HUDEP-2 (cell line): Measurements from ENCODE around the gene CD300LF.

ENCODE experiments used
- DNase-seq, 76 experiments: peaks; one replicate each; lab custom pipeline; 2025; ENCODE audit not compliant: unreplicated experiment in 76 of 76; lab: John Stamatoyannopoulos, UW

CD300LF gene

DNA sequence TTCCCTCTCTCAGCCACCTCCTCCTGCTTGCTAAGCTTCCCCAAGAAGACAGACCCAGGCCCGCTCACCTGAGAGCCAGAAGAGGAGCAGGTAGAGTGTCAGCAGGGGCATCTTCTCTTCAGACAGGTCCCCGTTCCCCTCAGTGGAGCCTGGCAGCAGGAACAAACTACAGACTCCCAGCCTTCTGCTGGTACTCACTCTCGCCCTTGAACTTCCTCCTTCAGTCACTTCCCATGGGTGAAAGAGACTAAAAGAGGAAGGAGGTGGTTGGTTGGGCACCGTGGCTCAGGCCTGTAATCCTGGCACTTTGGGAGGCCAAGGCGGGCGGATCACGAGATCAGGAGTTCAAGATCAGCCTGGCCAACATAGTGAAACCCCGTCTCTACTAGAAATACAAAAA is at the start of gene CD300LF:
CD300LF (minus strand) TSS at position 168 of the 400 bp plus-strand sequence; CDS start at position 111, 57 bp downstream.
- no peak for DNase-seq

DNA sequence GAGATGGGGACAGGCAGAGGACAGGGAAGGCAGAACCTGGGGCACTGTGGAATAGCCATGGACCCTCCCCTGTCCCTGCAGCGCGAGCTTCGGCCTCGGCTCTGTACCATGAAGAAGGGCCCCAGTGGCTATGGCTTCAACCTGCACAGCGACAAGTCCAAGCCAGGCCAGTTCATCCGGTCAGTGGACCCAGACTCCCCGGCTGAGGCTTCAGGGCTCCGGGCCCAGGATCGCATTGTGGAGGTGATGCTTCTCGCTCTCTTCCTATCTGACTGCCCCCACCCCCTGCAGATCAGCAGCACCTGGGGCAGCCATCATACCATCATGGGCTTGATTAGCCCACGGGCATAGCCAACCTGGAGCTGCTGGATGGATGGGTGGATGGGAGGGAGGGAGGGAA is 49.2 kb upstream of the CD300LF start:
- DNase-seq: no peak

DNA sequence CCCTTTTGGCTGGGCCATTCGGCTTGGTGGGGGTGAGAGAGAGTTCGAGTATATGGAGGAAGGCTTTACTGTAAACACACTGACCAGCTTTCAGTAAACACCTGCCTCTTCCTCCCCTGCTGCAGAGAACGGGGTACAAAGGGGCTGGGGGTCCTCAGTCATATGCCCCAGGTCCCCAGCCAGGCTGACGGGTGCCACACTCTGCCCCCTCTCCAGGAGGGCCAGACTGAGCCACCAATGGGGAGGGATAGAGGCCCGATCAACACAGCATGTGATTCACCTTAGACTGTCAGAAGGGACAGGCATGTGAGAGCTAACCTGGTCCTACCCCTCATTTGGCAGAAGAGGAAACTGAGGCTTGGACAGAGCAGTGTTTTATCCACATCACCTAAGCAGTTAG is 48.7 kb upstream of the CD300LF start:
- no peak for DNase-seq

DNA sequence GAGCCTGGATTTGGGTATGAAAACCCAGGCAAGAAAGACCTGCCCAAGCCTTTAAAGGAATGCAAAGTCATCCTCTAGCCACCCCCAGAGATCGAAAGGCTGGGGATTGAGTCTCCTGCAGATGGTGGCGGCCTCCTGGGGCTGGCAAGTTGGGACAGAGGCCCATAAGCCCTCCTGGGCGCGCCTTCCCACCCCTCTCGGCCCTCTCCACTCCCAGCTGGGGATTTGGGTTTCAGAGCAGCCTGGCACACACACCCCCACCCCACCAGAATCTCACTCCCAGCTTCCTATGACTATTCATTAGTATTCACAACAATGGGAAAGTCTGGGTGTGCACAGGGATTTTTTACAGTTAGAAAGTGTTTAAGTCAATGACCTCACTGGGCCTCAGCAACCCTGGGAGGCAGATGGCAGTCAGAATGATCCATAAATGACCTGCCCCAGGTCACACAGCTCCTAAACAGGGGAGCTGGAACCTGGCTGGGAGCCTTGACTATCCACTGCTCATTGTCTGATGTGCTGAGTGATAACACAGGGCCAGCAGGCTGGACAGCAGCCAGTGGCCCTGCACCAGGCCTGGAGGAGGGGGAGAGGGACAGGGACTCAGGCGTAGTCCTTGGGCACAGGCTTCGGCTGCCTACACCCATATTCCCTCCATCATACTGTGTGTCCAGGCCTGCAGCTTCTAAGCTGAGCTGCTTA is 47.8 kb upstream of the CD300LF start:
- DNase-seq: peak in 11 of 76 experiments; percentile 5 to 38 (median 21)

GRCh38 chr17:74759941-74760340 is 47.2 kb upstream of the CD300LF start:
- DNase-seq: no peak

DNA sequence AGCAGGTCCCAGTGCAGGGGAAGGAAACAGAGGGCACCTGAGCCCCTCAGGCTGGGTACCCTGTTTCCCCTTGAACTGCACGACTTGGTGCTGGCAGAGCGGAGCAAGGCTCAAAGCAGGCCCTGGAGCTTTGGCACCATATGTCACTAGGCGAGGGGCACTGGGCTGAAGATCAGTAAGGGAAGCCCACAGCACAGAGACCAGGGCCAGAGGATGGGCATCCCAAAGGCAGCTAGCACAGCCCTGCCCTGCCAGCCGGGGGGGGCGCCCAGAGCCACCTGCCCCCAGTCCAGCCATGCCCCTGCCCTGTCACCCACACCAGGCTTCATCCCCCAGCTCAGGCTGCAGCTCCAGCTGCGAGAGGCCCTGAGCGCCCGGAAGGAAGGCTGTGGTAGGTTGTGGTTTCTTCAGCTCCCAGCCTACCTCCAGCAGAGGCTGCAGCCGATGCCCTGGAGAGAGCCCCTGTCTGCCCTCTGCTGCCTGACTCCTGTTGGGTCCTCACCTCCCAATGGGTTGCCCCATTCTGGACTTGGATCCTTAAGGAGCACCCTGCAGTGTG is 46.6 kb upstream of the CD300LF start:
- peak in 4 of 76 experiments; percentile 11 to 38 (median 20) for DNase-seq

DNA sequence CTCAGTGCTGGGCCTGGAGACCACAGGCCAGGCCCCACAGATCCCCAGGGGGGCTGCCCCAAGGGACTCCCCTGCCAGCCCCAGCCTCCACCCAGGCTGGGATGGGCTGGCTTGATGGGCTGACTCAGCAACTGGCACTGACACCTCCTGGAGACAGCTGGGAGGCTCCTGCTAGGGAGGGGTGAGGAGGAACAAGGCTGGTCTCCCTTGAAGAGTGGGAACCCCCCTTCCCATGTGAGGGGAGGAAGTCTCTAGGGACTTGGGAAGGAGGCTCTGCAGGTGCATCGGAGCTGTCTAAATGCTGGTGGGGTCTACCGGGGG is 46.1 kb upstream of the CD300LF start:
- DNase-seq: peak in 35 of 76 experiments; percentile 5 to 54 (median 29)

DNA sequence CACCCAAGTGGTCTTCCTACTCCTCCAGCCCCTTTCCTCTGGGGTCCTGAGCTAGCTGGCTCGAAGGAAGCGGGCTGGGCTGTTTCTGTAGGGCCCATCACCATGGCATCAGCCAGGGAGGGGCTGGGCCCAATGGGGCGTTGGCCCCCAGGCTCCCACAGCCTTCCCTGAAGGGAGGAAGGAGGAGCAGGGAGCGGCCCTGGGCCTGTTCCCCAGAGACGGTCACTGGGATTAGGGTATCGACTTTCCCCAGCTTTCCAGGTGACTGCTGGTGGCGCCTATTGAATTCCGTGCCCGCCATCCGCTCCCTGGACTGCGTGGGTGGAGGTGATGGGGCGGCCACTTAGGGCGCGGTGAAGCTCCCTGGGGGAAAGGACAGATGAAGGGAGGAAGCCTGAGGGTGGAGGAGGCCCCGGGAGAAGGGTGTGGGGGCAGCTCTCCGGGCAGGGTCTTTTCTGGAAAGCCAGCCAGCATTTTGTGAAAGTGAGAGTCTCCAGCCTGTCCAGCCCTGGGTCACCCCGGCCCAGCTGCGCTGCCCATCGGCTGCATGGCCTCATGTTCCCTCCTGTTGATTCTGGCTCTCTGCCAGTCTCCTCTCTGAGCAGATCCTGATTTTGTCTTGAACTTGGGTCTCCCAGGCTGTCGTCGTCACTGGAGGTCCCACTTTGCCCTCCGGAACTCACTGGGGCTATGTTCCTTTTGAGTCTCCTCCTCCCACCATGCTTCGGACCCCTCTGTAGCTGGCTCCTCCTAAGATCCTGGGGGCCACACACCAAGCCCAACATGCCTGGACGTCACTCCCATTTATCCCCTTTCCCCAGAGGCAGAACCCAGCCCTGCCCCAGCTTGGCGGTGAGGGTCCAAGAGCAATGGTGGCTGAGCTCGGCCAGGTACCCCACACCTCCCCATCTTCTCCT is 45.5 kb upstream of the CD300LF start:
- DNase-seq: peak in 2 of 76 experiments; percentile 9 to 11

- DNase-seq: no peak
These were observed 44.8 kb upstream of the CD300LF start for GRCh38 chr17:74757502-74757901.

DNA sequence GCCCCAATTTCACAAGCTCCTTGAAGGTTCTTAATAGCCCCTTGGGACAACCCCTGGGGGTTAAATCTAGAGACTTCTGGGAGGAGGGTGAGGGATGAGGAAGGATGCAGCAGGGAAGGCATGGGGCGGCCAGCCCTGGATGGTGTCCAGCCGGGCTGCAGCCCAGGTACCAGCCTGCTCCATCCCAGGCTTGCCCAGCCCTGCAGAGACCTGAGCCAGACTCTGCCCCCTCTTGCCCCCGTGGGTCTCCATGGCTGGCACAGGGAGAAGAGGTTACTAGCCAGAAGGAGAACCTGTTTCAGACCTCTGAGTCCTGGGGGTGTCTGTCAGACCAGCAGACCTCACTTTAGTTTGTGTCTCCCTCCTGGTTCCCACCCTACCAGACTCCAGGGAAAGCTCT is 44.2 kb upstream of the CD300LF start:
- no peak for DNase-seq

- DNase-seq: no peak
These were observed 42.8 kb upstream of the CD300LF start for GRCh38 chr17:74755533-74755932.

DNA sequence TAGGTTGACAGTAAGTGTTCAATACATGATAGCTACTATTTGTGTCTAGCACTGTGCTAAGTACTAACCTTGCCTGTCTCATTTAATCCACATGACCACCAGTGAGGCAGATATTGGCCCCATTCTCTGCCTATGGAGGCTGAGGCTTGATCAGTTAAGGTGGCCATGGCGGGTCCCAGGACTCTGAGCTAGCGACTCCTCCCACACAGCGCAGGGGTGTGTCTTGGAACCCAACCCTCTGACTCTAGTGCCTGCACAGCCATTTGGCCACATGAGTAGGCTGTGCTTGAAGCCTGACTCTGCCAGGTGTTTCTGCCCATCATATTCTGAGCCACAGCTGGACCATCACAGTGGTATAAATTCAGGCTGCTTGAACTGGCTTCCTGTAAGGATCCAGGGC is 42.1 kb upstream of the CD300LF start:
- DNase-seq: peak in 72 of 76 experiments; percentile 27 to 90 (median 70)

DNA sequence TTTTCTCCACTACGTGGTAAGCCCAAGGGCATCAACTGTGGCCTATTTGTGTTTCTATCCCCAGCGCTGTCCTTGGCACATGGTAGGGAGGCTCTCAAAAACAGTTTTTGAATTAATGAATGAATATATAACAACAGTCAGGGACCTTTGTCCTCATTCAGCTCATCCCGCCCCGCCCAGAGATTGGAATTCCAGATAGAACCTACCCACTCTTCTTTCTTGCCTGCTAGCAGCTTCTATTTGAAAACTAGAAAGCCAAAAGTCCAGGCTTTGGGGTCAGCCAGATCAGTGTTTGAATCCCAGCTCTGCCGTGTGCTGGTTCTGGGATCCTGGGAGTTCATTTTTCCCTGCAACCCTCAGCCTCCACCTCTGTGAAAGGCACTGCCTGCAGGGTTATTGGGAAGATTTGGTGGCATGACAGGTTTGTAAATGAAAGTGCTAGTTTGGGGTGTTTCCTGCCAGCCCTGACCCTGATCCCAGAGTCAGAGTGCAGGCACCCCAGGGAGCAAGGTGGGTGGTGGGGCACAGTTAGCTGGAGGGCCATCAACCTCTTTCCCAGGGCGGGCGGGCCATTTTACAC is 40.2 kb upstream of the CD300LF start:
- no peak for DNase-seq

GRCh38 chr17:74752415-74752814 is 39.7 kb upstream of the CD300LF start:
- no peak for DNase-seq

GRCh38 chr17:74750327-74751069 is 37.8 kb upstream of the CD300LF start:
- no peak for DNase-seq

- no peak for DNase-seq
These were observed 37.3 kb upstream of the CD300LF start for GRCh38 chr17:74750039-74750326.

- peak in 2 of 76 experiments; percentile 35 to 45 for DNase-seq
These were observed 36.7 kb upstream of the CD300LF start for GRCh38 chr17:74749279-74750038.

DNA sequence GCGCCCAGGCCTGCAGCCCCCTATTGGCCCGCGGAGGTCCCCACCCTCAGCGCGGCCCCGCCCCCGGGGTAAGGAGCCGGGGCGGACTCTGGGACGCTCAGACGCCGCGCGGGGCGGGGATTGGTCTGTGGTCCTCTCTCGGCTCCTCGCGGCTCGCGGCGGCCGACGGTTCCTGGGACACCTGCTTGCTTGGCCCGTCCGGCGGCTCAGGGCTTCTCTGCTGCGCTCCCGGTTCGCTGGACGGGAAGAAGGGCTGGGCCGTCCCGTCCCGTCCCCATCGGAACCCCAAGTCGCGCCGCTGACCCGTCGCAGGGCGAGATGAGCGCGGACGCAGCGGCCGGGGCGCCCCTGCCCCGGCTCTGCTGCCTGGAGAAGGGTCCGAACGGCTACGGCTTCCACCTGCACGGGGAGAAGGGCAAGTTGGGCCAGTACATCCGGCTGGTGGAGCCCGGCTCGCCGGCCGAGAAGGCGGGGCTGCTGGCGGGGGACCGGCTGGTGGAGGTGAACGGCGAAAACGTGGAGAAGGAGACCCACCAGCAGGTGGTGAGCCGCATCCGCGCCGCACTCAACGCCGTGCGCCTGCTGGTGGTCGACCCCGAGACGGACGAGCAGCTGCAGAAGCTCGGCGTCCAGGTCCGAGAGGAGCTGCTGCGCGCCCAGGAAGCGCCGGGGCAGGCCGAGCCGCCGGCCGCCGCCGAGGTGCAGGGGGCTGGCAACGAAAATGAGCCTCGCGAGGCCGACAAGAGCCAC is 36.0 kb upstream of the CD300LF start, which contains the start of gene NHERF1:
NHERF1 (plus strand) TSS at position 100 of the 750 bp plus-strand sequence; CDS start at position 319, 219 bp downstream.
- DNase-seq: peak in 71 of 76 experiments; percentile 48 to 94 (median 86)

DNA sequence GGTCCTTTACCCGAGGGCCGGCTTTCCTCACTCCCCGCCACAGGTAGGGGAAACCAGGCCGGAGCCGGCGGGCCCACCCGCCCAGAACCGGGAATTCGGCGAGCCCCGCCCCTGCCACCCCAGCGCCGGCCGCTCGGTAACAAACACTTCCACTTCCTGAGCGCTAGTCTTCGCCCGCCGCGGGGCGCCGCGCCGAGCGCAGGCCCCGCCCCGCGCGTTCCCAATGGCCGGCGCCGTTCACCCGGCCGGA is 35.5 kb upstream of the CD300LF start:
- peak in 2 of 76 experiments; percentile 71 to 77 for DNase-seq
